H1 (cell line): ENCODE results near the gene ASB1. TPM values are rescaled to one million over a fixed set of nuclear protein-coding genes. Genes with fewer than 3 reads are reported as not detected.

ENCODE experiments used
- CTCF ChIA-PET: fragments of 300-600 bp; sonication (Branson Sonifier 250); formaldehyde crosslinking; loops from one replicate; lab custom pipeline; 2021; ENCODE audit not compliant: partially characterized antibody; lab: Charles Lee
- POLR2A ChIA-PET: fragments of 300-600 bp; sonication (Branson Sonifier 250); formaldehyde crosslinking; loops from one replicate; lab custom pipeline; 2021; ENCODE audit warnings: inconsistent platforms; ENCODE audit not compliant: partially characterized antibody; lab: Charles Lee
- DNase-seq, 2 experiments: peaks; one replicate each; pipeline versions ENCODE4 v3.0.0 to v3.0.0-alpha.2; 2010 to 2022; ENCODE audit warnings: low spot score in 2 of 2, low read depth in 1 of 2, mixed read lengths in 1 of 2
- FAIRE-seq: peaks from 2 replicates; lab custom pipeline; 2011; peaks lifted over from hg19 to GRCh38; lab: Jason Lieb, UNC
- H2AFZ ChIP-seq: 2 replicates; pipeline ENCODE4 v1.8.1; 2012; ENCODE audit warnings: low read length, inconsistent platforms
- H2AK5ac ChIP-seq: 2 replicates; pipeline ENCODE4 v1.6.1; 2013; ENCODE audit warnings: low read depth, low read length
- H2BK120ac ChIP-seq: replicated peaks from 2 replicates; pipeline ENCODE3; 2013; ENCODE audit warnings: low read depth, low read length, inconsistent platforms
- H2BK12ac ChIP-seq: 2 replicates; pipeline ENCODE4 v1.6.1; 2013; ENCODE audit warnings: low read depth, low read length
- H2BK15ac ChIP-seq: 2 replicates; pipeline ENCODE4 v1.6.1; 2013; ENCODE audit warnings: low read length
- H2BK20ac ChIP-seq: 2 replicates; pipeline ENCODE4 v1.6.1; 2013; ENCODE audit warnings: low read length
- H2BK5ac ChIP-seq: 2 replicates; pipeline ENCODE4 v1.6.1; 2013; ENCODE audit warnings: low read depth, low read length
- H3K14ac ChIP-seq: 2 replicates; pipeline ENCODE4 v1.6.1; 2013; ENCODE audit warnings: inconsistent platforms; ENCODE audit not compliant: insufficient read length
- H3K18ac ChIP-seq: 2 replicates; pipeline ENCODE4 v1.6.1; 2013; ENCODE audit warnings: low read length; ENCODE audit errors: extremely low read depth
- H3K23ac ChIP-seq: 2 replicates; pipeline ENCODE4 v1.6.1; 2013; ENCODE audit warnings: inconsistent platforms; ENCODE audit not compliant: insufficient read length
- H3K23me2 ChIP-seq: 2 replicates; pipeline ENCODE4 v1.6.1; 2013; ENCODE audit warnings: low read depth, low read length
- H3K27ac ChIP-seq: 2 replicates; pipeline ENCODE4 v1.6.1; 2011; ENCODE audit warnings: low read depth, low read length, inconsistent platforms
- H3K27me3 ChIP-seq, 4 experiments: replicated peaks in 1 of 4; 1 replicate in 1 of 4; 2 replicates in 3 of 4; pipeline versions ENCODE4 v1.6.1 to v1.8.1; 2011 to 2013; ENCODE audit warnings: low read length in 3 of 4, mild to moderate bottlenecking in 3 of 4, inconsistent platforms in 2 of 4, mixed read lengths in 2 of 4, moderate library complexity in 1 of 4; ENCODE audit not compliant: control insufficient read depth in 3 of 4, insufficient read depth in 3 of 4; ENCODE audit errors: extremely low read depth in 1 of 4
- H3K36me3 ChIP-seq, 4 experiments: 2 replicates each; pipeline versions ENCODE4 v1.6.1 to v1.8.1; 2011 to 2013; ENCODE audit warnings: mild to moderate bottlenecking in 4 of 4, low read length in 3 of 4, moderate library complexity in 2 of 4, control low read depth in 1 of 4, inconsistent platforms in 1 of 4; ENCODE audit not compliant: insufficient read depth in 4 of 4, control insufficient read depth in 2 of 4
- H3K4ac ChIP-seq: replicated peaks from 2 replicates; pipeline ENCODE3; 2013; ENCODE audit warnings: low read length, low read depth, mixed read lengths, inconsistent platforms; ENCODE audit not compliant: insufficient read length
- H3K4me1 ChIP-seq, 4 experiments: replicated peaks in 1 of 4; 1 replicate in 1 of 4; 2 replicates in 3 of 4; pipeline versions ENCODE4 v1.6.1 to v1.8.1; 2011 to 2013; ENCODE audit warnings: low read length in 3 of 4, inconsistent platforms in 2 of 4, mixed read lengths in 1 of 4; ENCODE audit not compliant: insufficient read depth in 4 of 4, control insufficient read depth in 3 of 4
- H3K4me2 ChIP-seq, 2 experiments: 2 replicates each; pipeline versions ENCODE4 v1.6.1 to v1.8.1; 2011 to 2013; ENCODE audit warnings: low read depth in 2 of 2, low read length in 2 of 2, control low read depth in 1 of 2, inconsistent platforms in 1 of 2, mild to moderate bottlenecking in 1 of 2; ENCODE audit not compliant: insufficient read depth in 1 of 2
- H3K4me3 ChIP-seq, 4 experiments: fragments of 200-600, 300-600 bp in 1 of 4; sonication (generic), shearing (Covaris generic), sonication (Bioruptor Twin) in 1 of 4; 2 replicates each; pipeline versions ENCODE4 v1.5.1 to v1.8.1; 2011 to 2016; ENCODE audit warnings: low read length in 4 of 4, low read depth in 3 of 4, control low read depth in 2 of 4, inconsistent platforms in 2 of 4, mild to moderate bottlenecking in 2 of 4, mixed read lengths in 1 of 4, moderate library complexity in 1 of 4; ENCODE audit not compliant: insufficient read depth in 2 of 4; ENCODE audit errors: extremely low read depth in 1 of 4
- H3K56ac ChIP-seq: replicated peaks from 2 replicates; pipeline ENCODE3; 2013; ENCODE audit warnings: low read depth, mild to moderate bottlenecking, mixed read lengths, low read length, inconsistent platforms; ENCODE audit not compliant: insufficient read length
- H3K79me1 ChIP-seq: 2 replicates; pipeline ENCODE4 v1.6.1; 2013; ENCODE audit warnings: low read depth, low read length, control low read depth
- H3K79me2 ChIP-seq, 2 experiments: 2 replicates each; pipeline versions ENCODE4 v1.6.1 to v1.8.1; 2012 to 2013; ENCODE audit warnings: low read length in 2 of 2, mild to moderate bottlenecking in 2 of 2, inconsistent platforms in 1 of 2; ENCODE audit not compliant: insufficient read depth in 2 of 2, control insufficient read depth in 1 of 2
- H3K9ac ChIP-seq, 4 experiments: replicated peaks in 1 of 4; 1 replicate in 1 of 4; 2 replicates in 3 of 4; pipeline versions ENCODE4 v1.6.1 to v1.8.1; 2011 to 2013; ENCODE audit warnings: low read depth in 3 of 4, low read length in 3 of 4, control low read depth in 2 of 4, mild to moderate bottlenecking in 2 of 4, moderate library complexity in 2 of 4, inconsistent platforms in 1 of 4; ENCODE audit errors: extremely low read depth in 1 of 4
- H3K9me3 ChIP-seq, 2 experiments: 2 replicates each; pipeline versions ENCODE4 v1.6.1 to v1.8.1; 2012 to 2013; ENCODE audit warnings: mild to moderate bottlenecking in 2 of 2, moderate library complexity in 2 of 2, control low read depth in 1 of 2, inconsistent platforms in 1 of 2, low read depth in 1 of 2, low read length in 1 of 2, mixed read lengths in 1 of 2; ENCODE audit not compliant: insufficient read depth in 2 of 2
- H4K20me1 ChIP-seq, 2 experiments: replicated peaks in 1 of 2; 2 replicates each; pipeline versions ENCODE3 to v1.8.1; 2011 to 2013; ENCODE audit warnings: inconsistent platforms in 2 of 2, low read length in 2 of 2, mild to moderate bottlenecking in 1 of 2; ENCODE audit not compliant: insufficient read depth in 2 of 2, control insufficient read depth in 1 of 2
- H4K5ac ChIP-seq: 2 replicates; pipeline ENCODE4 v1.6.1; 2013; ENCODE audit warnings: low read length, low read depth, mixed read lengths, inconsistent platforms; ENCODE audit not compliant: insufficient read length
- H4K8ac ChIP-seq: 2 replicates; pipeline ENCODE4 v1.8.0; 2013; ENCODE audit warnings: mild to moderate bottlenecking, moderate library complexity, low read length, inconsistent platforms; ENCODE audit not compliant: insufficient read depth; ENCODE audit errors: extremely low read depth
- H4K91ac ChIP-seq: replicated peaks from 2 replicates; pipeline ENCODE3; 2013; ENCODE audit warnings: low read length, mixed read lengths, inconsistent platforms; ENCODE audit not compliant: insufficient read length
- FOSL1 ChIP-seq: IDR thresholded peaks from 2 replicates; pipeline ENCODE4 v1.6.1; 2011; ENCODE audit warnings: mild to moderate bottlenecking, low read depth, low read length, moderate library complexity; ENCODE audit not compliant: insufficient read depth
- RAD21 ChIP-seq, 2 experiments: IDR thresholded peaks in 1 of 2; conservative IDR thresholded peaks in 1 of 2; 2 replicates each; pipeline ENCODE4 v1.6.1; 2011; ENCODE audit warnings: low read depth in 2 of 2, low read length in 2 of 2, improper control_type of control experiment in 1 of 2, inconsistent platforms in 1 of 2, mild to moderate bottlenecking in 1 of 2, moderate library complexity in 1 of 2
- RBBP5 ChIP-seq: IDR thresholded peaks from 2 replicates; pipeline ENCODE4 v1.7.1; 2012; ENCODE audit warnings: low read depth, mild to moderate bottlenecking, inconsistent platforms, low read length, moderate library complexity, borderline replicate concordance
- WGBS, 2 experiments: shearing (Covaris generic) in 1 of 2; methylation state at CpG; one replicate each; pipeline versions ENCODE4 v1.1.6 to v1.1.7; 2013 to 2015; ENCODE audit warnings: low lambda C conversion rate in 2 of 2, mixed read lengths in 2 of 2, inconsistent platforms in 1 of 2, low coverage in 1 of 2, missing lambda C conversion rate in 1 of 2; ENCODE audit not compliant: insufficient replicate concordance in 2 of 2, insufficient coverage in 1 of 2, insufficient read length in 1 of 2; ENCODE audit errors: extremely low coverage in 1 of 2, missing lambda C conversion rate in 1 of 2; 5-methylcytosine and 5-hydroxymethylcytosine counted together
- polyA plus RNA-seq, 7 experiments: library from polyadenylated mRNA; depleted of rRNA in 3 of 7; stranded (reverse) in 5 of 7; unstranded in 2 of 7; fragments of >200 nt in 5 of 7; fragments of 200-250 nt in 2 of 7; gene quantifications; 1 replicate in 5 of 7; 2 replicates in 1 of 7; 4 replicates in 1 of 7; pipeline versions ENCODE4 v1.2.1 to v1.2.3, GENCODE V29; 2011 to 2013; ENCODE audit warnings: missing spikeins in 2 of 7, mixed read lengths in 2 of 7
- total RNA-seq: library from RNA; stranded (reverse); fragmentation: NEBNext Ultra II Directional; extraction: Animal tissue kit (Norgen Biotek cat#: 25700); gene quantifications from 2 replicates; pipeline ENCODE4 v1.2.1, GENCODE V29; 2021
- TF ChIP-seq, protein P1 (sequence below): IDR thresholded peaks from 2 replicates; pipeline ENCODE4 v1.6.1; 2012; ENCODE audit warnings: low read length, inconsistent platforms

The ASB1 gene
- total and polyA plus RNA-seq, 2 of the 8 experiments (the other 6 are each of a cell fraction or from before 2014, with no cell fraction given) = 24.1 to 36.0 TPM

DNA sequence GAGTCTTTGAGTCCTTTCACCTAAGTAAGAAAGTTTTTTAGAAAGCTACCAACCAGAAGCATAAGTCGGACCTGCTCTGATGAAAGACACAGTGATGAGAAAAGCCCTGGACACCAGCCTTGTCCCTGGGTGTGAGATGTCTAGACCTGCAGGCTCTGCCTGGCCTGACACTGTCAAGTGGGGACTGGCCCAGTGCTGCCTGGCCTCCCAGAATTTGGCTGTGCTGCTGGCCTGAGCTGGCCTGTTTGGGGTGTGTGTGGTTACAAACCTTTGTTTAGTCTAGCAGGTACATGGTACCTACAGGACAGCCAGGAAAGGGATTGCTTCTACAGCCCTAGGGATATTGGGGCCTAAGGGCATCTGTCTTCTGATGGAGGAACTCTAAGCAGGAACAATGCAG lies 48.3 kb downstream of the ASB1 start:
- no peak overlapping the region for H3K9ac ChIP-seq
- H3K4ac ChIP-seq = no peak overlapping the region
- no peak overlapping the region for H2AFZ ChIP-seq
- no peaks in the 10 kb centered on the region for H3K36me3 ChIP-seq
- no peaks in the 10 kb centered on the region for H4K20me1 ChIP-seq
- H3K14ac ChIP-seq = no peak overlapping the region
- peaks cover 0 to 8% (median 2%) of the 10 kb centered on the region in 4 experiments; a peak in 3 of 7 replicates for H3K4me1 ChIP-seq
- DNase-seq (no peak), FAIRE-seq (no peak)
- H3K79me2 ChIP-seq = no peaks in the 10 kb centered on the region
- peaks cover 0 to 9% of the 10 kb centered on the region in 2 experiments; a peak in 1 of 4 replicates for H3K9me3 ChIP-seq
- no peak overlapping the region for H3K4me2 ChIP-seq
- H2BK20ac ChIP-seq = no peak overlapping the region
- no peak overlapping the region for H4K8ac ChIP-seq
- WGBS, 2 experiments = 79% methylated on average over 1 of the region's 1 CpG; no CpG with 5 or more reads in 1 of the 2 experiments
- no peak overlapping the region for H3K18ac ChIP-seq
- no peaks in the 10 kb centered on the region for H3K79me1 ChIP-seq
- TF ChIP-seq RBBP5 (no peak), RAD21 (IDR thresholded peaks at IDR 0.05 in 1 of 2, conservative IDR thresholded peaks at IDR 0.05 in 1 of 2; ENCODE audit: low read depth in 2 of 2, low read length in 2 of 2) (no peak), FOSL1 (no peak)
- TF ChIP-seq, protein P1, sequence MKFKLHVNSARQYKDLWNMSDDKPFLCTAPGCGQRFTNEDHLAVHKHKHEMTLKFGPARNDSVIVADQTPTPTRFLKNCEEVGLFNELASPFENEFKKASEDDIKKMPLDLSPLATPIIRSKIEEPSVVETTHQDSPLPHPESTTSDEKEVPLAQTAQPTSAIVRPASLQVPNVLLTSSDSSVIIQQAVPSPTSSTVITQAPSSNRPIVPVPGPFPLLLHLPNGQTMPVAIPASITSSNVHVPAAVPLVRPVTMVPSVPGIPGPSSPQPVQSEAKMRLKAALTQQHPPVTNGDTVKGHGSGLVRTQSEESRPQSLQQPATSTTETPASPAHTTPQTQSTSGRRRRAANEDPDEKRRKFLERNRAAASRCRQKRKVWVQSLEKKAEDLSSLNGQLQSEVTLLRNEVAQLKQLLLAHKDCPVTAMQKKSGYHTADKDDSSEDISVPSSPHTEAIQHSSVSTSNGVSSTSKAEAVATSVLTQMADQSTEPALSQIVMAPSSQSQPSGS = no peak
- TF ChIP-seq, all 59 proteins: peak for 0
- POLR2A ChIA-PET = no interaction called here
- Histone ChIP-seq H2BK12ac (no peak overlapping the region), H2BK5ac (no peak overlapping the region), H4K91ac (no peak overlapping the region), H3K23me2 (no peaks in the 10 kb centered on the region), H3K56ac (no peak overlapping the region), H2AK5ac (no peak overlapping the region), H4K5ac (no peak overlapping the region), H3K27me3 (no peaks in the 10 kb centered on the region; a peak in 1 of 7 replicates), H3K27ac (no peak overlapping the region), H2BK120ac (no peak overlapping the region), H2BK15ac (no peak overlapping the region), H3K23ac (no peak overlapping the region), H3K4me3 (no peak overlapping the region)
- CTCF ChIA-PET = no interaction called here
